ENCODE data around the gene TRIM62.

DNA sequence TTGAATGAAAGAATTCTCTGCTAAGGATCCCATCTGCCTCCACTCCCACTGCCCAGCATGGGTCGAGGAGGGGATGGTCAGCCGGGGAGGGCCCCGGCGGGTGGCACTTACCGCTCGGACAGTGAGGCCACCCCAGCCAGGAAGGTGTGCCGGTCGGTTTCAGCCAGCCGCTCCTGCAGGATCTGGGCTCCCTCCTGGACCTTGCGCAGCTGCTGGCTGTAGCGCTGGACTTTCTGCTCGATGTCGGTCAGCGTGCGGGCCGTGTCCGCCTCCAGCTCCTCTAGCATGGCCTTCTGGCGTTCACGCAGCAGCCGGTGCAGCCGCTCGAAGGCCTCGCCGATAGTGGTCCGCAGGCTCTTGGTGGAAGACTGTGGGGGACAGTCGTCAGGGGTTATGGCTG, 22.3 kb downstream of the TRIM62 start:
- no peak for TF ChIP-seq POLR2A (IDR thresholded peaks at IDR 0.05; ENCODE audit: low read depth, low read length)
- TF ChIP-seq POLR2AphosphoS5 (IDR thresholded peaks at IDR 0.05; ENCODE audit: low read depth, low read length) = no peak
- TF ChIP-seq TAF1 (IDR thresholded peaks at IDR 0.05; ENCODE audit: borderline replicate concordance, low read depth, low read length) = no peak
